HFFc6 (cell line): Measurements from ENCODE around the gene PARD3B. TPM values are rescaled to one million over a fixed set of nuclear protein-coding genes. Genes with fewer than 3 reads are reported as not detected.
A peak's percentile ranks its signal among the peaks of the same experiment; 100 is the strongest.

ENCODE experiments used
- DNase-seq: peaks from one replicate; pipeline ENCODE4 v3.0.0-alpha.2; 2018
- H3K27ac Mint-ChIP-seq: 2 replicates; pipeline ENCODE4 v1.8.0; 2020; ENCODE audit warnings: mild to moderate bottlenecking, mixed read lengths
- H3K27me3 Mint-ChIP-seq: 2 replicates; pipeline ENCODE4 v1.8.0; 2021; ENCODE audit warnings: mild to moderate bottlenecking, moderate library complexity, mixed read lengths; ENCODE audit not compliant: insufficient read depth
- H3K36me3 Mint-ChIP-seq: 2 replicates; pipeline ENCODE4 v1.8.0; 2021; ENCODE audit warnings: low read depth, mixed read lengths
- H3K4me1 Mint-ChIP-seq: 2 replicates; pipeline ENCODE4 v1.8.0; 2020; ENCODE audit warnings: low read depth, mixed read lengths
- H3K4me3 Mint-ChIP-seq: 2 replicates; pipeline ENCODE4 v1.8.0; 2020; ENCODE audit warnings: mild to moderate bottlenecking, moderate library complexity, mixed read lengths
- H3K9me3 Mint-ChIP-seq: 2 replicates; pipeline ENCODE4 v1.8.0; 2020; ENCODE audit warnings: mild to moderate bottlenecking, mixed read lengths
- total RNA-seq, 6 experiments: library from RNA; stranded (reverse); fragmentation: NEBNext Ultra II Directional; extraction: Animal tissue kit (Norgen Biotek cat#: 25700); gene quantifications; 2 replicates in 1 of 6; 3 replicates in 5 of 6; pipeline ENCODE4 v1.2.3, GENCODE V29; 2021
- TF ChIP-seq, protein P1 (sequence below): fragments of 200-600 bp; sonication (generic); IDR thresholded peaks from 2 replicates; pipeline ENCODE4 v1.5.0; 2021; ENCODE audit warnings: antibody characterized with exemption, mild to moderate bottlenecking

The PARD3B gene
- total RNA-seq, 6 experiments from 2014 or later = 14.0 to 22.4 (median 15.3) TPM

DNA sequence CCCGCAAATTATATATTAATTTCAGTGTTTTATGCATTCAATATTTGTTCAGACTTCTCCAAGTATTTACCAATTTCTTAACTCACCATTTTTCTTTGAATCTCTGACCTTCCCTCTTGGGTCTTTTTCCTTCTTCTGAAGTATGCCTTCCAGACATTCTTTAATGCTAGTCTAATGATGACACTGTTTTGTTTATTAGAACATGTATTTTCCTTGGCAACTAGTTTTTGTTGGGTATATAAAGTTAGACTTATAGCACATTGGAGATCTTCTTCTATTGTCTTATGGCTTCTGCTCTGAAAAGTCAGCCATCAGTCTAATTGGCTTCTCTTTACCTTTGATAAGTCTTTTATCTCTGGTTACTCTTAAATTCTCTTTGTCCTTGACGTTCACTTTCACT, 713.8 kb downstream of the PARD3B start:
- no peak overlapping the region for H3K4me3 Mint-ChIP-seq
- DNase-seq = peak; percentile 4
- H3K27me3 Mint-ChIP-seq = no peaks in the 10 kb centered on the region
- peaks cover 29% of the 10 kb centered on the region for H3K4me1 Mint-ChIP-seq
- peak overlapping the region; percentile 47; the same call in 1 of the 2 replicates for H3K27ac Mint-ChIP-seq
- TF ChIP-seq, protein P1, sequence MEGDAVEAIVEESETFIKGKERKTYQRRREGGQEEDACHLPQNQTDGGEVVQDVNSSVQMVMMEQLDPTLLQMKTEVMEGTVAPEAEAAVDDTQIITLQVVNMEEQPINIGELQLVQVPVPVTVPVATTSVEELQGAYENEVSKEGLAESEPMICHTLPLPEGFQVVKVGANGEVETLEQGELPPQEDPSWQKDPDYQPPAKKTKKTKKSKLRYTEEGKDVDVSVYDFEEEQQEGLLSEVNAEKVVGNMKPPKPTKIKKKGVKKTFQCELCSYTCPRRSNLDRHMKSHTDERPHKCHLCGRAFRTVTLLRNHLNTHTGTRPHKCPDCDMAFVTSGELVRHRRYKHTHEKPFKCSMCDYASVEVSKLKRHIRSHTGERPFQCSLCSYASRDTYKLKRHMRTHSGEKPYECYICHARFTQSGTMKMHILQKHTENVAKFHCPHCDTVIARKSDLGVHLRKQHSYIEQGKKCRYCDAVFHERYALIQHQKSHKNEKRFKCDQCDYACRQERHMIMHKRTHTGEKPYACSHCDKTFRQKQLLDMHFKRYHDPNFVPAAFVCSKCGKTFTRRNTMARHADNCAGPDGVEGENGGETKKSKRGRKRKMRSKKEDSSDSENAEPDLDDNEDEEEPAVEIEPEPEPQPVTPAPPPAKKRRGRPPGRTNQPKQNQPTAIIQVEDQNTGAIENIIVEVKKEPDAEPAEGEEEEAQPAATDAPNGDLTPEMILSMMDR = no peak
- H3K9me3 Mint-ChIP-seq = no peaks in the 10 kb centered on the region
- H3K36me3 Mint-ChIP-seq = peaks cover 7% of the 10 kb centered on the region

DNA sequence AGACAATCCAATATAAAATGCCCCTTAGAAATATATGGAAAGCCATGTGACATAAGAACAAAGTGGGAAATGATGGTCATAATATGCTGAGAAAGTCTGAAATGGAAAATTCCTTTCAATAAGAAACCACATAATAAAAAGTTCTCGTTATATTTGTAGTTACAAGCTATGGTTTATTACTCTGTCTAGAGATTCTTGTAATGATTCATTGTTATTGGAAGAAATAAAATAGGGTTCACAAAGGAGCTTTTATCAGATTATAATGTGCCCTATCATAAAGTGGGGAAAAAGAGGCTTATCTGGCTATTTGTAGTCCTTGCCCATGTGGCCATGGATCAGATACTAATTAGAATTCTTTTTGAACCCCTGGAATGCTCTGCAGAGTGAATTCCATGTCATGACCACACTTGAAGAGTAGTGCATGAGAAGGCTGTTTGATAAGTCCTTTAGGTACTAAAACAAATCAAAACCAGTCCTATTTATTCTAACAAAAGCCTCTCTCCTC, 716.3 kb downstream of the PARD3B start:
- Mint-ChIP-seq H3K27ac (no peak overlapping the region; the same call in 1 of the 2 replicates), H3K4me3 (no peak overlapping the region), H3K36me3 (no peaks in the 10 kb centered on the region), H3K9me3 (no peaks in the 10 kb centered on the region), H3K27me3 (no peaks in the 10 kb centered on the region), H3K4me1 (peaks cover 29% of the 10 kb centered on the region)
- DNase-seq = peak; percentile 49
- TF ChIP-seq, protein P1 = no peak

DNA sequence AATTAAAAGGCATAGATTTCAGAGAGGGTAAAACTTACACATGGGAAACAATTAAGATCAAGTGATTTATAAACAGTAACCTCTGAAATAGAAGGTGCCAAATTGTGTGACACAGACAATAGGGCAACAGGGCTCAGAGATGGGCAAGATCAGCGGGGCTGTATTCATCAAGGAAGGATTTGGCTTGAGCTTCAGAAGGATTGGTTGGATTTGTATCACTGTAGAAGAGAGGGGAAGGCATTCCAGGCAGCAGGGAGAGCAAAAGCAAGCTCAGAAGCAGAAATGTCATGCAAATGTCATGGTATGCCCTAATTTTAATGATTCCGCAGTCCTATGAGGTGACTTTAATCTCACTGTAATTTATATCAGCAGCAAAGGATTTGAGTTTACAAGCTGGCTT, 722.0 kb downstream of the PARD3B start:
- Mint-ChIP-seq H3K27ac (no peak overlapping the region), H3K9me3 (no peaks in the 10 kb centered on the region), H3K36me3 (no peaks in the 10 kb centered on the region), H3K4me3 (no peak overlapping the region), H3K4me1 (no peaks in the 10 kb centered on the region; the same call in 1 of the 2 replicates), H3K27me3 (no peaks in the 10 kb centered on the region)
- TF ChIP-seq, protein P1 = no peak
- no peak for DNase-seq

DNA sequence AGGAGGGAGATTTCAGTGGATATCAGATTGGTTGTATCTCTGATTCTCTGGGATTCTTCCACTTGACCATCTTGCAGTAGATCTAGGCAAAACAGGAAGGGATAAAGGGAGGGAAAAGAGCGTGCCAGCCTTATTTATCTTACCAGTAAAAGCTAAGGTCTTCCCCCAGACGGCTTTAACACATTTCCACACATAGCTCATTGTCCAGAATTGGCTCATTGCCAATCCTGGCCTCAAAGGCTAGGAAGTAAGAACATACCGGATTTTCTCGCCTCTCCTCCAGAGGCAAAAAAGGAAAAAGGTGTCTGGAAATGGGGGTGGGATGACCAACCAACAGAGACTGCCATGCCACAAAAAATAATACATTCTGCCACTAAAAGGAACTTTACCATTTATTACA, 725.4 kb downstream of the PARD3B start:
- DNase-seq = no peak

DNA sequence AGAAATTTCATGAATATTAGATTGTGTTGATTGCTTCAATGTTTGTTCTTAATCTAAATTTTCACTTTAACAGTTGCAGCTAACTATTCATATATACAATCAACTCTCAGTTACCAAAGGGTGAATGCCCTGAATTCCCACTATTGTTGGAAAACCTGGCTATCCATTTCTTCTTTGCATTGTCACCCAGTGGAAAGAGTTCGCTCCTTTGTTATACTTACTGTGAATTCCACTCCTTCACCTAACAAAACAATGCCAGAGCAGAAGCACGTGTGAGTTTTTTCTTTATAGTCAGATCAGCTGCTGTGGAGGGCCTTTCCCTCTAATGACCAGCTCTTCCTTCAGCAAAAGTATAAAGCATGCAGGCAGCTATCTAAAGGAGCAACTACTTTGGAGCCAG, 727.9 kb downstream of the PARD3B start:
- no peak overlapping the region for H3K27ac Mint-ChIP-seq
- no peaks in the 10 kb centered on the region for H3K4me1 Mint-ChIP-seq
- H3K36me3 Mint-ChIP-seq = no peaks in the 10 kb centered on the region
- H3K4me3 Mint-ChIP-seq = no peak overlapping the region
- H3K9me3 Mint-ChIP-seq = no peaks in the 10 kb centered on the region
- no peak for DNase-seq
- TF ChIP-seq, protein P1 = no peak
- H3K27me3 Mint-ChIP-seq = peaks cover 1% of the 10 kb centered on the region; the same call in 1 of the 2 replicates

More for the DNA sequence above, 725.4 kb downstream of the PARD3B start:
- Mint-ChIP-seq H3K36me3 (no peaks in the 10 kb centered on the region), H3K27me3 (no peaks in the 10 kb centered on the region), H3K4me3 (no peak overlapping the region), H3K9me3 (no peaks in the 10 kb centered on the region), H3K4me1 (no peaks in the 10 kb centered on the region), H3K27ac (no peak overlapping the region)
- TF ChIP-seq, protein P1 = no peak
